GM12875 (cell line): ENCODE results near the gene KIF1B.

Source experiments
- H3K4me3 ChIP-seq: one replicate; pipeline ENCODE4 v1.5.1; 2011; ENCODE audit warnings: low read depth, low read length, control low read depth
- CTCF ChIP-seq: IDR thresholded peaks from 2 replicates; pipeline ENCODE4 v1.5.1; 2011; ENCODE audit warnings: low read depth, mild to moderate bottlenecking, control low read depth, inconsistent platforms, low read length, moderate library complexity, borderline replicate concordance; ENCODE audit not compliant: insufficient read depth

Gene KIF1B

GRCh38 chr1:10171995-10172669 is 38.2 kb upstream of the KIF1B start:
- TF ChIP-seq CTCF = no peak
- H3K4me3 ChIP-seq = no peak overlapping the region

- H3K4me3 ChIP-seq = no peak overlapping the region
- TF ChIP-seq CTCF = no peak
These were observed 36.8 kb upstream of the KIF1B start for GRCh38 chr1:10173582-10173981.

- no peak overlapping the region for H3K4me3 ChIP-seq
- no peak for TF ChIP-seq CTCF
These were observed 32.5 kb upstream of the KIF1B start for GRCh38 chr1:10177876-10178275.

- H3K4me3 ChIP-seq = no peak overlapping the region
- no peak for TF ChIP-seq CTCF
These were observed 31.6 kb upstream of the KIF1B start for GRCh38 chr1:10178597-10179405.

GRCh38 chr1:10179406-10180091 is 30.8 kb upstream of the KIF1B start:
- TF ChIP-seq CTCF = no peak
- no peak overlapping the region for H3K4me3 ChIP-seq

- H3K4me3 ChIP-seq = no peak overlapping the region
- TF ChIP-seq CTCF = no peak
These were observed 29.2 kb upstream of the KIF1B start for GRCh38 chr1:10181154-10181553.
